Measurements from ENCODE around the gene RPL29.

Gene RPL29

GRCh38 chr3:52025453-52025852 is 29.8 kb upstream of the RPL29 start:
- peaks cover 7% of the 10 kb centered on the region for H3K4me1 ChIP-seq (ENCODE audit: control insufficient read depth, insufficient read depth, low read length)
- H3K9ac ChIP-seq (ENCODE audit: low read depth, low read length): no peak overlapping the region
- H3K27me3 ChIP-seq (ENCODE audit: control insufficient read depth, insufficient read depth, low read length): no peaks in the 10 kb centered on the region
- H3K36me3 ChIP-seq (ENCODE audit: control insufficient read depth, insufficient read depth, low read length): no peaks in the 10 kb centered on the region
- H3K27ac ChIP-seq (ENCODE audit: low read depth, low read length): no peak overlapping the region
- no peak overlapping the region for H3K4me3 ChIP-seq (ENCODE audit: low read depth, low read length)
- H3K9me3 ChIP-seq (ENCODE audit: control insufficient read depth, insufficient read depth, low read length): no peaks in the 10 kb centered on the region

GRCh38 chr3:52024765-52025452 is 29.2 kb upstream of the RPL29 start:
- Histone ChIP-seq H3K4me3 (ENCODE audit: low read depth, low read length) (no peak overlapping the region), H3K9me3 (ENCODE audit: control insufficient read depth, insufficient read depth, low read length) (no peaks in the 10 kb centered on the region), H3K27ac (ENCODE audit: low read depth, low read length) (no peak overlapping the region), H3K9ac (ENCODE audit: low read depth, low read length) (no peak overlapping the region), H3K36me3 (ENCODE audit: control insufficient read depth, insufficient read depth, low read length) (no peaks in the 10 kb centered on the region), H3K27me3 (ENCODE audit: control insufficient read depth, insufficient read depth, low read length) (no peaks in the 10 kb centered on the region), H3K4me1 (ENCODE audit: control insufficient read depth, insufficient read depth, low read length) (peaks cover 7% of the 10 kb centered on the region)

GRCh38 chr3:52023860-52024764 is 28.4 kb upstream of the RPL29 start:
- H3K36me3 ChIP-seq (ENCODE audit: control insufficient read depth, insufficient read depth, low read length): no peaks in the 10 kb centered on the region
- H3K9me3 ChIP-seq (ENCODE audit: control insufficient read depth, insufficient read depth, low read length): no peaks in the 10 kb centered on the region
- no peak overlapping the region for H3K27ac ChIP-seq (ENCODE audit: low read depth, low read length)
- no peaks in the 10 kb centered on the region for H3K27me3 ChIP-seq (ENCODE audit: control insufficient read depth, insufficient read depth, low read length)
- H3K9ac ChIP-seq (ENCODE audit: low read depth, low read length): no peak overlapping the region
- H3K4me1 ChIP-seq (ENCODE audit: control insufficient read depth, insufficient read depth, low read length): peaks cover 7% of the 10 kb centered on the region
- no peak overlapping the region for H3K4me3 ChIP-seq (ENCODE audit: low read depth, low read length)

GRCh38 chr3:52023101-52023770 is 27.5 kb upstream of the RPL29 start:
- no peak overlapping the region for H3K27ac ChIP-seq (ENCODE audit: low read depth, low read length)
- no peak overlapping the region for H3K9ac ChIP-seq (ENCODE audit: low read depth, low read length)
- H3K4me3 ChIP-seq (ENCODE audit: low read depth, low read length): no peak overlapping the region
- no peaks in the 10 kb centered on the region for H3K9me3 ChIP-seq (ENCODE audit: control insufficient read depth, insufficient read depth, low read length)
- peaks cover 7% of the 10 kb centered on the region for H3K4me1 ChIP-seq (ENCODE audit: control insufficient read depth, insufficient read depth, low read length)
- H3K27me3 ChIP-seq (ENCODE audit: control insufficient read depth, insufficient read depth, low read length): no peaks in the 10 kb centered on the region
- no peaks in the 10 kb centered on the region for H3K36me3 ChIP-seq (ENCODE audit: control insufficient read depth, insufficient read depth, low read length)

GRCh38 chr3:52022323-52023100 is 26.8 kb upstream of the RPL29 start:
- Histone ChIP-seq H3K9ac (ENCODE audit: low read depth, low read length) (no peak overlapping the region), H3K27me3 (ENCODE audit: control insufficient read depth, insufficient read depth, low read length) (no peaks in the 10 kb centered on the region), H3K27ac (ENCODE audit: low read depth, low read length) (no peak overlapping the region), H3K4me1 (ENCODE audit: control insufficient read depth, insufficient read depth, low read length) (peaks cover 7% of the 10 kb centered on the region), H3K4me3 (ENCODE audit: low read depth, low read length) (no peak overlapping the region), H3K36me3 (ENCODE audit: control insufficient read depth, insufficient read depth, low read length) (no peaks in the 10 kb centered on the region), H3K9me3 (ENCODE audit: control insufficient read depth, insufficient read depth, low read length) (no peaks in the 10 kb centered on the region)

GRCh38 chr3:52021489-52022268 is 26.0 kb upstream of the RPL29 start:
- Histone ChIP-seq H3K4me1 (ENCODE audit: control insufficient read depth, insufficient read depth, low read length) (peaks cover 7% of the 10 kb centered on the region), H3K36me3 (ENCODE audit: control insufficient read depth, insufficient read depth, low read length) (no peaks in the 10 kb centered on the region), H3K27ac (ENCODE audit: low read depth, low read length) (no peak overlapping the region), H3K9ac (ENCODE audit: low read depth, low read length) (no peak overlapping the region), H3K4me3 (ENCODE audit: low read depth, low read length) (no peak overlapping the region), H3K9me3 (ENCODE audit: control insufficient read depth, insufficient read depth, low read length) (no peaks in the 10 kb centered on the region), H3K27me3 (ENCODE audit: control insufficient read depth, insufficient read depth, low read length) (no peaks in the 10 kb centered on the region)

- Histone ChIP-seq H3K27me3 (ENCODE audit: control insufficient read depth, insufficient read depth, low read length) (no peaks in the 10 kb centered on the region), H3K4me3 (ENCODE audit: low read depth, low read length) (no peak overlapping the region), H3K36me3 (ENCODE audit: control insufficient read depth, insufficient read depth, low read length) (no peaks in the 10 kb centered on the region), H3K27ac (ENCODE audit: low read depth, low read length) (no peak overlapping the region), H3K4me1 (ENCODE audit: control insufficient read depth, insufficient read depth, low read length) (peaks cover 7% of the 10 kb centered on the region), H3K9me3 (ENCODE audit: control insufficient read depth, insufficient read depth, low read length) (no peaks in the 10 kb centered on the region), H3K9ac (ENCODE audit: low read depth, low read length) (no peak overlapping the region)
Measured at GRCh38 chr3:52020796-52021195, 25.1 kb upstream of the RPL29 start.

GRCh38 chr3:52019352-52020080 is 23.8 kb upstream of the RPL29 start:
- Histone ChIP-seq H3K9ac (ENCODE audit: low read depth, low read length) (no peak overlapping the region), H3K27me3 (ENCODE audit: control insufficient read depth, insufficient read depth, low read length) (no peaks in the 10 kb centered on the region), H3K36me3 (ENCODE audit: control insufficient read depth, insufficient read depth, low read length) (no peaks in the 10 kb centered on the region), H3K4me3 (ENCODE audit: low read depth, low read length) (no peak overlapping the region), H3K9me3 (ENCODE audit: control insufficient read depth, insufficient read depth, low read length) (no peaks in the 10 kb centered on the region), H3K27ac (ENCODE audit: low read depth, low read length) (no peak overlapping the region), H3K4me1 (ENCODE audit: control insufficient read depth, insufficient read depth, low read length) (peaks cover 7% of the 10 kb centered on the region)

- Histone ChIP-seq H3K9ac (ENCODE audit: low read depth, low read length) (no peak overlapping the region), H3K4me1 (ENCODE audit: control insufficient read depth, insufficient read depth, low read length) (peaks cover 7% of the 10 kb centered on the region), H3K4me3 (ENCODE audit: low read depth, low read length) (no peak overlapping the region), H3K27me3 (ENCODE audit: control insufficient read depth, insufficient read depth, low read length) (no peaks in the 10 kb centered on the region), H3K9me3 (ENCODE audit: control insufficient read depth, insufficient read depth, low read length) (no peaks in the 10 kb centered on the region), H3K36me3 (ENCODE audit: control insufficient read depth, insufficient read depth, low read length) (no peaks in the 10 kb centered on the region), H3K27ac (ENCODE audit: low read depth, low read length) (no peak overlapping the region)
Measured at GRCh38 chr3:52018319-52019000, 22.8 kb upstream of the RPL29 start.
